Tibial nerve (tissue), 4 donors: ENCODE measurements around the gene DNTT.

Source experiments
- EP300 ChIP-seq, 2 donors: sonication (generic); formaldehyde crosslinking; IDR thresholded peaks; one replicate each; pipeline ENCODE4 v1.6.1; 2017; ENCODE audit warnings: antibody characterized with exemption in 2 of 2, mild to moderate bottlenecking in 1 of 2
- POLR2A ChIP-seq, 2 donors: fragments of 450-650 bp; IDR thresholded peaks; one replicate each; pipeline ENCODE4 v1.6.1; 2017; ENCODE audit warnings: antibody characterized with exemption in 2 of 2, mild to moderate bottlenecking in 2 of 2, moderate library complexity in 2 of 2
- TF ChIP-seq, protein P1 (sequence below), 5 experiments: fragments of 200-600 bp in 3 of 5; fragments of 450-650 bp in 2 of 5; sonication (generic) in 3 of 5; IDR thresholded peaks; one replicate each; pipeline ENCODE4 v1.5.1; 2016 to 2019; ENCODE audit warnings: antibody characterized with exemption in 5 of 5, mild to moderate bottlenecking in 3 of 5, moderate library complexity in 2 of 5

DNA sequence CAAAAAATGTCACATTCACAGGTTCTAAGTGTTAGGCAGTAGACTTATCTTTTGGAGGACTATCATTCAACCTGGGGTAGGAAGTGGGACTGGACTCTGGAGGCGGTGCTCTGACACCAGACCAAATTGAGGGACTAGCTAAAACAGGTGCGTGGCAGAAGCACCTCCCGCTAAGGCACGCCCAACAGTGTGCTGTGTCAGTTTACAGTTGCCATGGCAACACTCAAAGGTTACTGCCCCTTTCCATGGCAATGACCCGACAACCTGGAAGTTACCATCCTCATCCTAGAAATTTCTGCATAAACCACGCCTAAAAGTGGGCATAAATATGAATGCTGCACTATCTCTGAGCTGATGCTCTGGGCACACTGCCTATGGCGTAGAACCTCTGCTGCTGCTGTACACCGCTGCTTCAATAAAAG, 18.9 kb upstream of the DNTT start:
- TF ChIP-seq, protein P1, sequence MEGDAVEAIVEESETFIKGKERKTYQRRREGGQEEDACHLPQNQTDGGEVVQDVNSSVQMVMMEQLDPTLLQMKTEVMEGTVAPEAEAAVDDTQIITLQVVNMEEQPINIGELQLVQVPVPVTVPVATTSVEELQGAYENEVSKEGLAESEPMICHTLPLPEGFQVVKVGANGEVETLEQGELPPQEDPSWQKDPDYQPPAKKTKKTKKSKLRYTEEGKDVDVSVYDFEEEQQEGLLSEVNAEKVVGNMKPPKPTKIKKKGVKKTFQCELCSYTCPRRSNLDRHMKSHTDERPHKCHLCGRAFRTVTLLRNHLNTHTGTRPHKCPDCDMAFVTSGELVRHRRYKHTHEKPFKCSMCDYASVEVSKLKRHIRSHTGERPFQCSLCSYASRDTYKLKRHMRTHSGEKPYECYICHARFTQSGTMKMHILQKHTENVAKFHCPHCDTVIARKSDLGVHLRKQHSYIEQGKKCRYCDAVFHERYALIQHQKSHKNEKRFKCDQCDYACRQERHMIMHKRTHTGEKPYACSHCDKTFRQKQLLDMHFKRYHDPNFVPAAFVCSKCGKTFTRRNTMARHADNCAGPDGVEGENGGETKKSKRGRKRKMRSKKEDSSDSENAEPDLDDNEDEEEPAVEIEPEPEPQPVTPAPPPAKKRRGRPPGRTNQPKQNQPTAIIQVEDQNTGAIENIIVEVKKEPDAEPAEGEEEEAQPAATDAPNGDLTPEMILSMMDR (IDR thresholded peaks at IDR 0.05) = no peak
- TF ChIP-seq POLR2A (IDR thresholded peaks at IDR 0.05) (no peak), EP300 (IDR thresholded peaks at IDR 0.05) (no peak)
